Adipocyte (in vitro differentiated cells): ENCODE measurements around the gene TMEM131L.
"Not testable (repeated sequence)": the region's sequence is repeated elsewhere in the genome, so short reads cannot be mapped to it uniquely, and the experiment has no call there.

Experiments used
- DNase-seq: peaks from one replicate; pipeline ENCODE4 v3.0.0-alpha.2; 2015; ENCODE audit warnings: low read depth
- H3K27me3 ChIP-seq: replicated peaks from 2 replicates; pipeline ENCODE4 v1.7.0; 2013; ENCODE audit warnings: mild to moderate bottlenecking, low read length, moderate library complexity; ENCODE audit not compliant: control insufficient read depth, insufficient read depth
- H3K36me3 ChIP-seq: 2 replicates; pipeline ENCODE4 v1.7.0; 2013; ENCODE audit warnings: low read length, mild to moderate bottlenecking, moderate library complexity; ENCODE audit not compliant: control insufficient read depth, insufficient read depth, severe bottlenecking
- H3K4me1 ChIP-seq: 2 replicates; pipeline ENCODE4 v1.7.0; 2013; ENCODE audit warnings: mild to moderate bottlenecking, low read length, moderate library complexity; ENCODE audit not compliant: control insufficient read depth, insufficient read depth
- H3K4me3 ChIP-seq: 2 replicates; pipeline ENCODE4 v1.7.0; 2013; ENCODE audit warnings: mild to moderate bottlenecking, low read length, moderate library complexity
- H3K9ac ChIP-seq: 2 replicates; pipeline ENCODE4 v1.7.0; 2013; ENCODE audit warnings: mild to moderate bottlenecking, low read length, moderate library complexity
- H3K9me3 ChIP-seq: 2 replicates; pipeline ENCODE4 v1.7.0; 2013; ENCODE audit warnings: mild to moderate bottlenecking, low read length, moderate library complexity; ENCODE audit not compliant: control insufficient read depth

The TMEM131L gene

GRCh38 chr4:153555730-153556434 is 89.7 kb downstream of the TMEM131L start:
- Histone ChIP-seq H3K4me1 (no peaks in the 10 kb centered on the region), H3K36me3 (no peaks in the 10 kb centered on the region), H3K27me3 (no peaks in the 10 kb centered on the region), H3K9ac (no peak overlapping the region), H3K9me3 (no peaks in the 10 kb centered on the region), H3K4me3 (no peak overlapping the region)
- DNase-seq: peak; percentile 81

GRCh38 chr4:153556435-153556815 is 90.3 kb downstream of the TMEM131L start:
- no peak overlapping the region for H3K9ac ChIP-seq

GRCh38 chr4:153560908-153561307 is 94.7 kb downstream of the TMEM131L start:
- Histone ChIP-seq H3K27me3 (no peaks in the 10 kb centered on the region), H3K9ac (no peak overlapping the region), H3K9me3 (no peaks in the 10 kb centered on the region), H3K36me3 (no peaks in the 10 kb centered on the region), H3K4me3 (no peak overlapping the region), H3K4me1 (peaks cover 7% of the 10 kb centered on the region)
- no peak for DNase-seq

More at GRCh38 chr4:153556435-153556815, 90.3 kb downstream of the TMEM131L start:
- no peak for DNase-seq
- no peaks in the 10 kb centered on the region for H3K9me3 ChIP-seq
- no peaks in the 10 kb centered on the region for H3K27me3 ChIP-seq
- no peak overlapping the region for H3K4me3 ChIP-seq
- H3K4me1 ChIP-seq: no peaks in the 10 kb centered on the region
- no peaks in the 10 kb centered on the region for H3K36me3 ChIP-seq

GRCh38 chr4:153564630-153565525 is 98.7 kb downstream of the TMEM131L start:
- H3K36me3 ChIP-seq: no peaks in the 10 kb centered on the region
- peak; percentile 49 for DNase-seq
- H3K27me3 ChIP-seq: no peaks in the 10 kb centered on the region
- no peak overlapping the region for H3K9ac ChIP-seq
- H3K4me3 ChIP-seq: no peak overlapping the region
- peaks cover 7% of the 10 kb centered on the region for H3K4me1 ChIP-seq
- no peaks in the 10 kb centered on the region for H3K9me3 ChIP-seq

GRCh38 chr4:153566631-153567150 is 100.5 kb downstream of the TMEM131L start:
- Histone ChIP-seq H3K9ac (no peak overlapping the region), H3K27me3 (no peaks in the 10 kb centered on the region), H3K4me1 (peaks cover 7% of the 10 kb centered on the region), H3K36me3 (no peaks in the 10 kb centered on the region), H3K4me3 (no peak overlapping the region), H3K9me3 (no peaks in the 10 kb centered on the region)
- no peak for DNase-seq

GRCh38 chr4:153567660-153568059 is 101.5 kb downstream of the TMEM131L start:
- not testable (repeated sequence) for H3K9ac ChIP-seq, H3K4me1 ChIP-seq, H3K9me3 ChIP-seq, H3K27me3 ChIP-seq, H3K36me3 ChIP-seq, H3K4me3 ChIP-seq, DNase-seq

- Histone ChIP-seq H3K9me3 (no peaks in the 10 kb centered on the region), H3K27me3 (no peaks in the 10 kb centered on the region), H3K4me1 (peaks cover 6% of the 10 kb centered on the region), H3K9ac (no peak overlapping the region), H3K36me3 (no peaks in the 10 kb centered on the region), H3K4me3 (no peak overlapping the region)
- no peak for DNase-seq
Measured at GRCh38 chr4:153570228-153570973, 104.2 kb downstream of the TMEM131L start.

- no peak for DNase-seq
- H3K9me3 ChIP-seq: no peaks in the 10 kb centered on the region
- no peak overlapping the region for H3K4me3 ChIP-seq
- no peak overlapping the region for H3K9ac ChIP-seq
- no peaks in the 10 kb centered on the region for H3K27me3 ChIP-seq
- H3K4me1 ChIP-seq: peaks cover 6% of the 10 kb centered on the region
- H3K36me3 ChIP-seq: no peaks in the 10 kb centered on the region
Measured at GRCh38 chr4:153571006-153571545, 104.9 kb downstream of the TMEM131L start.

GRCh38 chr4:153572609-153573008 is 106.4 kb downstream of the TMEM131L start:
- Histone ChIP-seq H3K36me3 (no peaks in the 10 kb centered on the region), H3K9me3 (no peaks in the 10 kb centered on the region), H3K27me3 (no peaks in the 10 kb centered on the region), H3K4me1 (peaks cover 6% of the 10 kb centered on the region), H3K9ac (no peak overlapping the region), H3K4me3 (no peak overlapping the region)
- no peak for DNase-seq

- Histone ChIP-seq H3K27me3 (no peaks in the 10 kb centered on the region), H3K4me3 (no peak overlapping the region), H3K9me3 (no peaks in the 10 kb centered on the region), H3K36me3 (no peaks in the 10 kb centered on the region), H3K9ac (no peak overlapping the region), H3K4me1 (peaks cover 6% of the 10 kb centered on the region)
- DNase-seq: no peak
Measured at GRCh38 chr4:153573221-153573620, 107.1 kb downstream of the TMEM131L start.
